HEK293 (cell line): ENCODE results near the gene TCAF1.
A peak's percentile ranks its signal among the peaks of the same experiment; 100 is the strongest.

Experiments
- CTCF ChIA-PET: fragments of 350-600 bp; formaldehyde crosslinking; extraction: SDS; loops from one replicate; lab custom pipeline; 2021; ENCODE audit warnings: antibody characterized with exemption; lab: Yijun Ruan, JAX
- POLR2A ChIA-PET: fragments of 300-600 bp; formaldehyde crosslinking; extraction: SDS; loops from one replicate; lab custom pipeline; 2020; ENCODE audit warnings: antibody characterized with exemption, inconsistent platforms; lab: Yijun Ruan, JAX
- H3K27ac ChIP-seq: fragments of 200-500 bp; sonication (Bioruptor generic); 2 replicates; pipeline ENCODE4 v1.5.1; 2014; ENCODE audit warnings: low read depth, low read length, control low read depth, inconsistent platforms; ENCODE audit errors: extremely low read depth
- H3K36me3 ChIP-seq, 2 experiments: fragments of 200-500 bp in 1 of 2; sonication (Bioruptor generic) in 1 of 2; 1 replicate in 1 of 2; 2 replicates in 1 of 2; pipeline ENCODE4 v1.5.1; 2014 to 2017; ENCODE audit warnings: inconsistent platforms in 2 of 2, low read length in 2 of 2; ENCODE audit not compliant: control insufficient read depth in 2 of 2, insufficient read depth in 1 of 2
- H3K4me1 ChIP-seq: fragments of 200-500 bp; sonication (Bioruptor generic); 2 replicates; pipeline ENCODE4 v1.5.1; 2014; ENCODE audit warnings: mild to moderate bottlenecking, low read length, inconsistent platforms; ENCODE audit not compliant: control insufficient read depth, insufficient read depth
- H3K4me3 ChIP-seq: 2 replicates; pipeline ENCODE4 v1.5.1; 2011; ENCODE audit warnings: low read depth, mild to moderate bottlenecking, control low read depth, low read length, moderate library complexity
- H3K9me3 ChIP-seq: fragments of 200-500 bp; sonication (Bioruptor generic); 2 replicates; pipeline ENCODE4 v1.5.1; 2014; ENCODE audit warnings: low read depth, low read length, inconsistent platforms; ENCODE audit not compliant: control insufficient read depth, insufficient read depth
- HOXC10 ChIP-seq: sonication (generic); formaldehyde crosslinking; IDR thresholded peaks from 2 replicates; pipeline ENCODE4 v1.8.1; 2023; ENCODE audit warnings: mild to moderate bottlenecking, missing genetic modification reagents
- SETDB1 ChIP-seq: IDR thresholded peaks from one replicate; pipeline ENCODE4 v1.6.1; 2017; ENCODE audit warnings: mild to moderate bottlenecking, low read length, moderate library complexity, mixed read lengths; ENCODE audit not compliant: insufficient read length
- SP2 ChIP-seq: fragments of 450-650 bp; formaldehyde crosslinking; IDR thresholded peaks from 2 replicates; pipeline ENCODE4 v1.5.1; 2016; ENCODE audit warnings: missing biosample characterization, missing genetic modification characterization
- ZBTB21 ChIP-seq: fragments of 450-650 bp; formaldehyde crosslinking; IDR thresholded peaks from 2 replicates; pipeline ENCODE4 v1.5.1; 2017; ENCODE audit warnings: missing biosample characterization, missing genetic modification characterization
- ZNF132 ChIP-seq: fragments of 450-650 bp; formaldehyde crosslinking; IDR thresholded peaks from 2 replicates; pipeline ENCODE4 v1.5.1; 2017; ENCODE audit warnings: missing biosample characterization, missing genetic modification characterization, borderline replicate concordance
- ZNF16 ChIP-seq: fragments of 450-650 bp; formaldehyde crosslinking; IDR thresholded peaks from 2 replicates; pipeline ENCODE4 v1.5.1; 2016; ENCODE audit warnings: low read depth, missing biosample characterization, missing genetic modification characterization
- ZNF274 ChIP-seq, 2 experiments: fragments of 200-500 bp in 1 of 2; fragments of 450-650 bp in 1 of 2; sonication (Bioruptor generic) in 1 of 2; formaldehyde crosslinking in 1 of 2; IDR thresholded peaks; 2 replicates each; pipeline versions ENCODE4 v1.5.1 to v1.6.1; 2014 to 2016; ENCODE audit warnings: borderline replicate concordance in 1 of 2, inconsistent platforms in 1 of 2, low read length in 1 of 2, missing biosample characterization in 1 of 2, missing genetic modification characterization in 1 of 2
- ZNF366 ChIP-seq: fragments of 450-650 bp; formaldehyde crosslinking; conservative IDR thresholded peaks from 2 replicates; pipeline ENCODE4 v1.5.1; 2016; ENCODE audit warnings: missing biosample characterization, missing genetic modification characterization
- ZNF394 ChIP-seq: fragments of 450-650 bp; formaldehyde crosslinking; IDR thresholded peaks from 2 replicates; pipeline ENCODE4 v1.5.1; 2016; ENCODE audit warnings: missing biosample characterization, missing genetic modification characterization, mild to moderate bottlenecking, moderate library complexity, borderline replicate concordance
- ZNF530 ChIP-seq: fragments of 450-650 bp; formaldehyde crosslinking; IDR thresholded peaks from 2 replicates; pipeline ENCODE4 v1.5.1; 2016; ENCODE audit warnings: low read depth, missing biosample characterization, missing genetic modification characterization
- ZNF585B ChIP-seq: fragments of 450-650 bp; formaldehyde crosslinking; IDR thresholded peaks from 2 replicates; pipeline ENCODE4 v1.5.1; 2016; ENCODE audit warnings: missing biosample characterization, missing genetic modification characterization
- ZNF596 ChIP-seq: fragments of 450-650 bp; IDR thresholded peaks from 2 replicates; pipeline ENCODE4 v1.5.0; 2018; ENCODE audit warnings: missing biosample characterization, mild to moderate bottlenecking, missing genetic modification characterization, moderate library complexity
- ZNF629 ChIP-seq: fragments of 450-650 bp; formaldehyde crosslinking; IDR thresholded peaks from 2 replicates; pipeline ENCODE4 v1.5.1; 2017; ENCODE audit warnings: missing biosample characterization, missing genetic modification characterization
- ZNF654 ChIP-seq: fragments of 450-650 bp; formaldehyde crosslinking; IDR thresholded peaks from 2 replicates; pipeline ENCODE4 v1.5.1; 2016; ENCODE audit warnings: low read depth, missing biosample characterization, missing genetic modification characterization
- ZNF843 ChIP-seq: fragments of 450-650 bp; formaldehyde crosslinking; IDR thresholded peaks from 2 replicates; pipeline ENCODE4 v1.5.1; 2016; ENCODE audit warnings: missing biosample characterization, missing genetic modification characterization
- ZSCAN23 ChIP-seq: fragments of 450-650 bp; formaldehyde crosslinking; IDR thresholded peaks from 2 replicates; pipeline ENCODE4 v1.5.1; 2016; ENCODE audit warnings: missing biosample characterization, missing genetic modification characterization
- TF ChIP-seq, protein P1 (sequence below): fragments of 450-650 bp; formaldehyde crosslinking; IDR thresholded peaks from 2 replicates; pipeline ENCODE4 v1.5.1; 2016; ENCODE audit warnings: missing biosample characterization, missing genetic modification characterization, borderline replicate concordance
- TF ChIP-seq, protein P2 (sequence below): fragments of 450-650 bp; formaldehyde crosslinking; IDR thresholded peaks from 2 replicates; pipeline ENCODE4 v1.5.1; 2016; ENCODE audit warnings: missing biosample characterization, missing genetic modification characterization
- TF ChIP-seq, protein P3 (sequence below): fragments of 450-650 bp; formaldehyde crosslinking; IDR thresholded peaks from 2 replicates; pipeline ENCODE4 v1.5.1; 2016; ENCODE audit warnings: missing biosample characterization, missing genetic modification characterization, low read depth

The TCAF1 gene

GRCh38 chr7:143900230-143900766 is 1.7 kb downstream of the TCAF1 start (continued):
- TF ChIP-seq, protein P1, sequence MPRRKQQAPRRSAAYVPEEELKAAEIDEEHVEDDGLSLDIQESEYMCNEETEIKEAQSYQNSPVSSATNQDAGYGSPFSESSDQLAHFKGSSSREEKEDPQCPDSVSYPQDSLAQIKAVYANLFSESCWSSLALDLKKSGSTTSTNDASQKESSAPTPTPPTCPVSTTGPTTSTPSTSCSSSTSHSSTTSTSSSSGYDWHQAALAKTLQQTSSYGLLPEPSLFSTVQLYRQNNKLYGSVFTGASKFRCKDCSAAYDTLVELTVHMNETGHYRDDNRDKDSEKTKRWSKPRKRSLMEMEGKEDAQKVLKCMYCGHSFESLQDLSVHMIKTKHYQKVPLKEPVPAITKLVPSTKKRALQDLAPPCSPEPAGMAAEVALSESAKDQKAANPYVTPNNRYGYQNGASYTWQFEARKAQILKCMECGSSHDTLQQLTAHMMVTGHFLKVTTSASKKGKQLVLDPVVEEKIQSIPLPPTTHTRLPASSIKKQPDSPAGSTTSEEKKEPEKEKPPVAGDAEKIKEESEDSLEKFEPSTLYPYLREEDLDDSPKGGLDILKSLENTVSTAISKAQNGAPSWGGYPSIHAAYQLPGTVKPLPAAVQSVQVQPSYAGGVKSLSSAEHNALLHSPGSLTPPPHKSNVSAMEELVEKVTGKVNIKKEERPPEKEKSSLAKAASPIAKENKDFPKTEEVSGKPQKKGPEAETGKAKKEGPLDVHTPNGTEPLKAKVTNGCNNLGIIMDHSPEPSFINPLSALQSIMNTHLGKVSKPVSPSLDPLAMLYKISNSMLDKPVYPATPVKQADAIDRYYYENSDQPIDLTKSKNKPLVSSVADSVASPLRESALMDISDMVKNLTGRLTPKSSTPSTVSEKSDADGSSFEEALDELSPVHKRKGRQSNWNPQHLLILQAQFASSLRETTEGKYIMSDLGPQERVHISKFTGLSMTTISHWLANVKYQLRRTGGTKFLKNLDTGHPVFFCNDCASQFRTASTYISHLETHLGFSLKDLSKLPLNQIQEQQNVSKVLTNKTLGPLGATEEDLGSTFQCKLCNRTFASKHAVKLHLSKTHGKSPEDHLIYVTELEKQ (tag by site-specific recombination): no peak
- no peak for TF ChIP-seq ZNF843
- TF ChIP-seq, all 188 proteins: peak for 2

DNA sequence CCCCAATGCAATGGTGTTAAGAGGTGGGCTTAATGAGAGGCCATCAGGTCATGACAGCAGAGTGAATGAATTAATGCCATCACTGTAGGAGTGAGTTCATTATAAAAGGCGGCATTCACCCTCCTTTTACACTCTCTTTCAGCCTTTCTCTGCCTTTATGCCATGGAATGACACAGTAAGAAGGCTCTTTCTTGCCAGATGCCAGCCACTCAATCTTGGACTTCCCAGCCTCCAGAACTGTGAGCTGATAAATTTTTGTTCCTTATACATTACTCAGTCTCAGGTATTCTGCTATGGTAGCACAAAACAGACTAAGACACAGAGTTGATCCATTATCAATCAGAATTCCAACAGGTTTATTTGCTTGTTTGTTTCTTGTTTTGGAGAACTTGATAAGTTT is 3.2 kb downstream of the TCAF1 start:
- TF ChIP-seq HOXC10 (CRISPR knock-in tag) (no peak), SETDB1 (peak; percentile 79)
- CTCF ChIA-PET: interaction anchor here (0.6 to 1.6 kb wide), 2 partner anchors 81 to 229 kb away, joined by 3 to 8 read pairs; no protein-coding TSS in a partner anchor
- Histone ChIP-seq H3K36me3 (peaks cover 0 to 5% of the 10 kb centered on the region in 2 experiments; a peak in 1 of 3 replicates), H3K9me3 (no peaks in the 10 kb centered on the region), H3K27ac (no peak overlapping the region), H3K4me1 (peaks cover 6% of the 10 kb centered on the region; the same call in 1 of the 2 replicates), H3K4me3 (no peak overlapping the region)
- POLR2A ChIA-PET: no interaction called here

- Histone ChIP-seq H3K4me3 (no peak overlapping the region), H3K4me1 (peaks cover 6% of the 10 kb centered on the region; the same call in 1 of the 2 replicates), H3K9me3 (no peaks in the 10 kb centered on the region), H3K27ac (no peak overlapping the region), H3K36me3 (peaks cover 0 to 5% of the 10 kb centered on the region in 2 experiments; a peak in 1 of 3 replicates)
- POLR2A ChIA-PET: interaction anchor here (0.9 kb wide), 1 partner anchor 14 kb away, joined by 3 read pairs; no protein-coding TSS in a partner anchor
- TF ChIP-seq ZNF366 (tag by site-specific recombination): no peak
- no peak for TF ChIP-seq ZNF394 (tag by site-specific recombination)
- TF ChIP-seq SP2 (tag by site-specific recombination): no peak
- CTCF ChIA-PET: interaction anchor here (0.7 kb wide), 1 partner anchor 986 kb away, joined by 3 read pairs; no protein-coding TSS in a partner anchor
Observed at GRCh38 chr7:143896667-143897066, 5.3 kb downstream of the TCAF1 start.

GRCh38 chr7:143892527-143893300 is 9.3 kb downstream of the TCAF1 start:
- Histone ChIP-seq H3K4me1 (no peaks in the 10 kb centered on the region), H3K4me3 (no peak overlapping the region), H3K27ac (no peak overlapping the region), H3K9me3 (no peaks in the 10 kb centered on the region), H3K36me3 (peaks cover 0 to 9% of the 10 kb centered on the region in 2 experiments; a peak in 1 of 3 replicates)
- CTCF ChIA-PET: interaction anchor here (0.6 to 2.1 kb wide), 6 partner anchors 8 to 235 kb away, joined by 3 to 14 read pairs (median 4); partner anchors contain the start of gene TCAF1
- POLR2A ChIA-PET: interaction anchor here (2.2 kb wide), 1 partner anchor 9 kb away, joined by 16 read pairs; the partner anchor contains the start of gene TCAF1
- TF ChIP-seq ZNF629 (tag by site-specific recombination) (0 out of 2 replicates have a peak, but pooled peaks have one; percentile 21), ZNF530 (no peak), ZSCAN23 (tag by site-specific recombination) (no peak), ZNF654 (tag by site-specific recombination) (peak; percentile 42), ZBTB21 (tag by site-specific recombination) (peak; percentile 34; the same call in 1 of the 2 replicates), ZNF596 (tag by site-specific recombination) (no peak), ZNF274 (IDR thresholded peaks at IDR 0.05; ENCODE audit: low read length) (no peak), ZNF274 (tag by site-specific recombination; IDR thresholded peaks at IDR 0.05; ENCODE audit: borderline replicate concordance) (no peak), ZNF585B (tag by site-specific recombination) (no peak), ZNF132 (tag by site-specific recombination) (no peak), ZNF16 (tag by site-specific recombination) (no peak)
- TF ChIP-seq, protein P2, sequence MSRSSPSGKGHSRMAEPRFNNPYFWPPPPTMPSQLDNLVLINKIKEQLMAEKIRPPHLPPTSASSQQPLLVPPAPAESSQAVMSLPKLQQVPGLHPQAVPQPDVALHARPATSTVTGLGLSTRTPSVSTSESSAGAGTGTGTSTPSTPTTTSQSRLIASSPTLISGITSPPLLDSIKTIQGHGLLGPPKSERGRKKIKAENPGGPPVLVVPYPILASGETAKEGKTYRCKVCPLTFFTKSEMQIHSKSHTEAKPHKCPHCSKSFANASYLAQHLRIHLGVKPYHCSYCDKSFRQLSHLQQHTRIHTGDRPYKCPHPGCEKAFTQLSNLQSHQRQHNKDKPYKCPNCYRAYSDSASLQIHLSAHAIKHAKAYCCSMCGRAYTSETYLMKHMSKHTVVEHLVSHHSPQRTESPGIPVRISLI (tag by site-specific recombination): peak; percentile 48; the same call in 1 of the 2 replicates
- TF ChIP-seq, protein P3, sequence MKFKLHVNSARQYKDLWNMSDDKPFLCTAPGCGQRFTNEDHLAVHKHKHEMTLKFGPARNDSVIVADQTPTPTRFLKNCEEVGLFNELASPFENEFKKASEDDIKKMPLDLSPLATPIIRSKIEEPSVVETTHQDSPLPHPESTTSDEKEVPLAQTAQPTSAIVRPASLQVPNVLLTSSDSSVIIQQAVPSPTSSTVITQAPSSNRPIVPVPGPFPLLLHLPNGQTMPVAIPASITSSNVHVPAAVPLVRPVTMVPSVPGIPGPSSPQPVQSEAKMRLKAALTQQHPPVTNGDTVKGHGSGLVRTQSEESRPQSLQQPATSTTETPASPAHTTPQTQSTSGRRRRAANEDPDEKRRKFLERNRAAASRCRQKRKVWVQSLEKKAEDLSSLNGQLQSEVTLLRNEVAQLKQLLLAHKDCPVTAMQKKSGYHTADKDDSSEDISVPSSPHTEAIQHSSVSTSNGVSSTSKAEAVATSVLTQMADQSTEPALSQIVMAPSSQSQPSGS (tag by site-specific recombination): peak; percentile 63
